HG03280 (cell line): ENCODE data around the gene PLET1.
"Not testable (repeated sequence)": the region's sequence is repeated elsewhere in the genome, so short reads cannot be mapped to it uniquely, and the experiment has no call there.

ENCODE experiments used
- ATAC-seq: cut with Tn5 transposase; IDR thresholded peaks from one replicate; pipeline ENCODE4 v1.9.1; 2021; ENCODE audit warnings: mild to moderate bottlenecking, moderate library complexity; ENCODE audit not compliant: unreplicated experiment

The PLET1 gene

GRCh38 chr11:112216561-112217105, 44.0 kb downstream of the PLET1 start:
- no peak for ATAC-seq

- no peak for ATAC-seq
Observed at GRCh38 chr11:112215621-112216020, 45.0 kb downstream of the PLET1 start.

- ATAC-seq, result no peak
Observed at GRCh38 chr11:112213753-112214152, 46.9 kb downstream of the PLET1 start.

GRCh38 chr11:112212710-112213109, 48.0 kb downstream of the PLET1 start:
- ATAC-seq, result no peak

DNA sequence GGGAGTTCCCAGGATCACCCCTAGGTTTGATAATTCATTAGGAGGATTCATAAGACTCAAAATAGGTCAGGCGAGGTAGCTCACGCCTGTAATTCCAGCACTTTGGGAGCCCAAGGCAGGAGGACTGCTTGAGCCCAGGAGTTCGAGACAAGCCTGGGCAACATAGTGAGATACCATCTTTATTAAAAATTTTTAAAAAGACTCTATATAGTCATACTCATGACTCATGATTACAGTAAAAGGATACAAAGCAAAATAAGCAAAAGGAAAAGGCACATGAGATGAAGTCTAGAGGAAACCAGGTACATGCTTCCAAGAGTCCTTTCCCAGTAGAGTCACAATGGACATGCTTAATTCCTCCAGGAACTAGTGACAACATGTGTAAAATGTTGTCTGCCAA, 48.4 kb downstream of the PLET1 start:
- no peak for ATAC-seq

- no peak for ATAC-seq
Observed at GRCh38 chr11:112211536-112211935, 49.1 kb downstream of the PLET1 start.

- ATAC-seq, result no peak
Observed at GRCh38 chr11:112210890-112211289, 49.8 kb downstream of the PLET1 start.

DNA sequence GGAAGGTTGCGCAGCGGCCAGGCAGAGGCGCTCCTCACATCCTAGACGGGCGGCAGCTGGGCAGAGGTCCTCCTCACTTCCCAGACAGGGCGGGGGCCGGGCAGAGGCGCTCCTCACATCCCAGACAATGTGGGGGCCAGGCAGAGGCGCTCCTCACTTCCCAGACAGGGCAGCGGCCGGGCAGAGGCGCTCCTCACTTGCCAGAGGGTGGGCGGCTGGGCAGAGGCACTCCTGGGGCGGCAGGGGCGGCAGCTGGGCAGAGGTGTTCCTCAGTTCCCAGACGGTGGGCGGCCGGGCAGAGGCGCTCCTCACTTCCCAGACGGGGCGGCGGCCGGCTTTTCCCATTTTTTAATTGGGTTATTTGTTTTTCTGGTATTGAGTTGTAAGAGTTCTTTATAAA, 54.6 kb downstream of the PLET1 start:
- no peak for ATAC-seq

DNA sequence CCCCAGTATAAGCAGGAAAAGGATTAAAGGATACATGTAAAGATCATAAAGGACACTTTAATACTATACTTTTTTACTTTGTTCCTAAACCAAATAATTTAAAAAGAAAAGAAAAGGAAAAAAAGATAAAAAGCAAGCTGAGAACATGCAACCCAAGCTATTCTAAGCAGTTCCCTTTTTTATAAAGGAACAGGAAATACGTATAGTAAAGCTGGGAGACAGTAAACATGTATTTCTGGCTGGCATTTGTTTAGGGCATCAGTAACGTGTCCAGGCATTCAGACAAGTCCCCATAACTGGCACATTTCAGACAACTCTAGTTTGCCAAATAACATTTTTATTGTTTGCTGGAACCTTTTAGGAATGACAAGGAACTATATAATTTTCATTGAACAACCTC, 60.4 kb downstream of the PLET1 start:
- no peak for ATAC-seq

- ATAC-seq, result not testable (repeated sequence)
Observed at GRCh38 chr11:112199101-112199500, 61.6 kb downstream of the PLET1 start.
